Activated T-helper 1 cell treated with anti-CD3 and anti-CD28 coated beads, Interleukin-12 subunit alpha, Interleukin-12 subunit beta, Interleukin-2, Interleukin-4 antibody, amounts not matched to agents 30 ng/mL and 10 ng/mL and 1 ng/mL, durations not matched to agents 14 hours and 24 hours and 36 hours (primary cell): ENCODE results near the gene PRKCD. TPM values are rescaled to one million over a fixed set of nuclear protein-coding genes. Genes with fewer than 3 reads are reported as not detected.

Source experiments
- DNase-seq: peaks from one replicate; pipeline ENCODE4 v3.0.0; 2021; ENCODE audit warnings: low spot score
- H3K27ac Mint-ChIP-seq: one replicate; pipeline ENCODE4 v1.8.0; 2021; ENCODE audit warnings: mild to moderate bottlenecking, mixed read lengths
- H3K27me3 Mint-ChIP-seq: one replicate; pipeline ENCODE4 v1.8.0; 2022; ENCODE audit warnings: mild to moderate bottlenecking, moderate library complexity, mixed read lengths; ENCODE audit not compliant: insufficient read depth
- H3K36me3 Mint-ChIP-seq: one replicate; pipeline ENCODE4 v1.8.0; 2021; ENCODE audit warnings: low read depth, mixed read lengths
- H3K4me1 Mint-ChIP-seq: one replicate; pipeline ENCODE4 v1.8.0; 2021; ENCODE audit warnings: low read depth, mixed read lengths
- H3K4me3 Mint-ChIP-seq: one replicate; pipeline ENCODE4 v1.8.0; 2021; ENCODE audit warnings: mild to moderate bottlenecking, moderate library complexity, mixed read lengths
- H3K9me3 Mint-ChIP-seq: one replicate; pipeline ENCODE4 v1.8.0; 2021; ENCODE audit warnings: mixed read lengths
- intact Hi-C: fragments of 100-400 bp; cut with micrococcal nuclease; formaldehyde crosslinking; loops from one replicate; pipeline ENCODE4 v1.15.1; 2024
- total RNA-seq: library from RNA; stranded (reverse); gene quantifications from 2 replicates; pipeline ENCODE4 v1.2.3, GENCODE V29; 2022

Gene PRKCD
- total RNA-seq, 1 donor from 2014 or later, result 24.8 TPM

DNA sequence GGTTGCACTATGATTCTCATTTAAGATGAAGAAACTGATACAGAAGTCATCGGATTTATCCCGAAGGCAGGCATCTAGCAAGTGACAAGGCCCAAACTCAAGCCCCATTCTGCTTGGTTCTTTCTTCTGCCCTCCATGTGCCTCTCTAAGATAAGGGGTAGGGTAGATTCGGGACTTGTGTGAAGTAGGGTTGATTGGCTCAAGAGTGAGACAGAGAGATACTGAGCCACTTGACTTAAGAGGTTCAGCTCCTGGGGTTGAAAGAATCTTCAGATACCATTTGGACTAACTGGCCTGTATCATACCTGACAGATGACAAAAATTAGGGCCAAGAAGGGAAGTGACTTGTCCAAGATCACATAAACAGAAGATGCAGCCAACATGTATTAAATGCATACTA lies 31.7 kb upstream of the PRKCD start:
- peak overlapping the region; percentile 94 for H3K27ac Mint-ChIP-seq
- H3K27me3 Mint-ChIP-seq, result no peaks in the 10 kb centered on the region
- H3K4me3 Mint-ChIP-seq, result peak overlapping the region; percentile 96
- intact Hi-C loops, result no loop called here
- DNase-seq, result no peak
- peaks cover 10% of the 10 kb centered on the region for H3K36me3 Mint-ChIP-seq
- no peaks in the 10 kb centered on the region for H3K9me3 Mint-ChIP-seq
- peaks cover 22% of the 10 kb centered on the region for H3K4me1 Mint-ChIP-seq

DNA sequence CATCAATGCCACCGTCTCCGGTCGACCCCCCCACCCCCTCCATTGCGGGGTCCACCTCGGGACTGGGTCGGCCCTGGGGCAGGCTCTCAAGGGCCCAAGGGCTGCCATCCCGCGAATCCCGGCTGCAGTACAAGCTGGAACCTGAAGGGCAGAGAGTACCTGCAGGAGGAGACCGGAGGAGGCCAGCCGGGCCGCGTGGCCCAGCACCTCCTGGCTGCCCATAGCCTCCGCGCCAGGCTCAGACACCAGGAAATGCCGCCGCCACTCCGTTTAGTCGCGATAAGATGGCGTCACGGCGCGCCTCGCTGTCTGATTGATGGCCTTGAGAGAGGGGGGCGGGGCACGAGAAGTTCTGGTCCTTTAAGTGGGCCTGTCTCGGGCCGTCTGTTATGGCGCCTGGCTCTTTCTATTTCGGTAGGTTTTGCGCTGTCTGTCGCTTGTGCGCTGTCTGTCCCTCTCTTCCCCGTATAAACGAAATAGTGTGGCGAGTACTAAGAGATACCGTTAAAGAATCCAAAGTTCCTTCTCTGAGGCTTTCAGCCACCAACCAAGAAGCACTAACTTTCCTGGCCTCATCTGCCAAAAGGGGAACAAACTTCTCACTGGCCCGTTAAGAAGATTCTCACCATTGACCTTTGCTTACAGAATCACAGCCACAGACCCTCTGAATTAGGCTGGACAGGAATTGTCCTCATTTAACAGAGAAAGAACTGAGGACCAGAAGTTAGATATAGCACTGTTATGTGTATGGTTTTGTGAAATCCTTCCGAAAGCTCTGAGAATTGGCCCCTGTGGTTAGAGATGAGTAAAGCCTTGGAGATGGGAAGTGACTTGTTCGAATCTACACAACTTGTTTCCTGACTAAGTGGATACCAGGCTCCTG lies 30.6 kb upstream of the PRKCD start, which contains the start of gene RFT1:
RFT1 (minus strand) TSS at position 257 of the 883 bp plus-strand sequence; CDS start at position 222, 35 bp downstream.
- Mint-ChIP-seq H3K27me3 (no peaks in the 10 kb centered on the region), H3K9me3 (no peaks in the 10 kb centered on the region), H3K4me1 (peaks cover 22% of the 10 kb centered on the region), H3K36me3 (peaks cover 2% of the 10 kb centered on the region), H3K4me3 (peak within 1 kb of the TSS; percentile 96), H3K27ac (peak within 1 kb of the TSS; percentile 94)
- DNase-seq, result peak; percentile 96
- intact Hi-C loops, result loop anchor here (1.0 kb wide), 7 partner anchors 16 to 217 kb away; partner anchors contain the start of genes DCP1A and PRKCD

DNA sequence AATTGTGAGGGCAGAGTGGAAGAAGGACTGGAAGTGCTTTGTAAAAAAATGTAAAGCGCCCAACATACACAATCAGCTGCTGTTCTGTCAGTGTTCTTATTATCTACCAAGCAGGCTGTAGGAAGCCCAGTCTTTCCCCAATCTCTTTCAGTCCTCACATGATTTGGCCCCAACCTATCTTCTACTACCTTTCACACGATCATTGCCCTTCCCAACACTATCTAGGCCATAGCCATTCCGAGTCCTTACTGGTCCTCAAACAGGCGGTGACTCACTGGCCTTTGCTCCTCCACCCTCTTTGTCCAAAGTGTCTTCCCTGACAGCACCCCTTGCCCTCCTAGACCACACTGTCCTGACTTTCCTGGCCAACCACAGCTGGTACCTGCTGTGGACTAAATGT lies 29.9 kb upstream of the PRKCD start:
- no peaks in the 10 kb centered on the region for H3K9me3 Mint-ChIP-seq
- intact Hi-C loops, result no loop called here
- peak overlapping the region; percentile 96 for H3K4me3 Mint-ChIP-seq
- H3K27me3 Mint-ChIP-seq, result no peaks in the 10 kb centered on the region
- H3K4me1 Mint-ChIP-seq, result peaks cover 22% of the 10 kb centered on the region
- H3K36me3 Mint-ChIP-seq, result peaks cover 2% of the 10 kb centered on the region
- DNase-seq, result no peak
- H3K27ac Mint-ChIP-seq, result peak overlapping the region; percentile 94

DNA sequence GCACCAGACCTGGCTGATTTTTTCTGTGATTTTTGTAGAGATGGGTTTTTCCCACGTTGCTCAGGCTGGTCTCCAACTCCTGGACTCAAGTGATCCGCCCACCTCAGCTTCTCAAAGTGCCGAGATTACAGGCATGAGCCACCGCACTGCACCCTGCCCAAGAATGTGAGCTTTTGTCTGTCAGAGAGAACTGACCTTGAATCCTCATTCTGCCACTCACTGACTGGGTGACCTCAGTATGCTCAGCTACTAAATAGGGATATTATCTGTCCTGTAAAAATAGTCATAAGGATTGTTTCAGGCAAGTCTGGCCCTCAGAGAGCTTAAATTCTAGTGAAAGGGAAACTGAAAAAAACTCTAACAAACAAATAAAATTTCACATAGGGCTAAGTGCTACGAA lies 28.7 kb upstream of the PRKCD start:
- intact Hi-C loops, result no loop called here
- Mint-ChIP-seq H3K27ac (no peak overlapping the region), H3K36me3 (peaks cover 2% of the 10 kb centered on the region), H3K27me3 (no peaks in the 10 kb centered on the region), H3K9me3 (no peaks in the 10 kb centered on the region), H3K4me3 (peak overlapping the region; percentile 49), H3K4me1 (peaks cover 22% of the 10 kb centered on the region)
- DNase-seq, result no peak

DNA sequence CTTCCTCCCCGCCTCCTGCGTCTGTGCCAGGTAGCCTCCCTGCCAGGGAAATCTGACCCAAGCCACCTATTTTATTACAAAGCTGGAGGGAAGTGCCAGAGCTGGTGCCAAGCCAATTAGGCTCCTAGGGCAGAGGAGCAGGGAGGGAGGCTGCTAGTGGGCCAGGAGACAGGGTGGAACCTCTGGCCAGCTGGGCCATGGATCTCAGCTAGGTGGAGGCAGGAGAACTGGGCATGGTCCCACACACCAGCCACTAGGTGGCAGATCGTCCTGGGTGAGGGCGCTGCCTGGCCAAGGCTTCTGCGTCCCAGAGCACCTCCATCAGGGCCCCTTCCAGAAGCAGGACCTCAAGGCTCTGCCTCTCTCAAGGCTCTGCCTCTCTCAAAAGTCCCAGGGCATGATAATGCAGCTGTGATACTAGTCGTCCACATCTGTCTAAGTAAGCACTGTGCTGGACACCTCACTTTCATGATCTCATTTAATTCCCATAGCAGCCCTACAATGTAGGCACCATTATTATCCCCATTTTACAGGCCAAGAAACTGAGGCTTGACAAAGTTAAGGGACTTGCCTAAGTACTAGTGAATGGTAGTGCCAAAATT lies 26.3 kb upstream of the PRKCD start:
- intact Hi-C loops, result loop anchor here (1.0 kb wide), 2 partner anchors 20 to 62 kb away; no protein-coding TSS in a partner anchor

DNA sequence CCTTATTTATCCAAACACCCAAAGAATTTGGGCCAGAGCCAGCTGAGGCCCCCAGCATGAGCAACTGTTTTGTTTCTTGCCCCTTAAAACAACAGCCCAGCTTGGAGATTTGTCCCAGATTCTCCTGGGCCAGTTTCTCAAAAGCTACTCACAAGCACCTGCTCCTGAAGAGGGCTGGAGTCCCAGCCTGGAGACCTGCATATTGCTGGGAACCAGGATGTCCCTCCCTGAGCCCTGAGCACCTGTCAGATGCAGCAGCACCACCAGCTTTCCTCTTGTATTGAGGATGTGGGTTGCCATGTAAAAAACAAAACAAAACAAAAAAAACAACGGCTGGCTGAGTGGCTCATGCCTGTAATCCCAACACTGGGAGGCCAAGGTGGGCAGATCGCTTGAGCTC lies 23.8 kb upstream of the PRKCD start:
- no peaks in the 10 kb centered on the region for H3K27me3 Mint-ChIP-seq
- H3K36me3 Mint-ChIP-seq, result no peaks in the 10 kb centered on the region
- H3K9me3 Mint-ChIP-seq, result no peaks in the 10 kb centered on the region
- H3K4me1 Mint-ChIP-seq, result no peaks in the 10 kb centered on the region
- intact Hi-C loops, result no loop called here
- H3K27ac Mint-ChIP-seq, result no peak overlapping the region
- no peak for DNase-seq
- H3K4me3 Mint-ChIP-seq, result no peak overlapping the region

More for the DNA sequence above, 26.3 kb upstream of the PRKCD start:
- Mint-ChIP-seq H3K4me1 (peaks cover 16% of the 10 kb centered on the region), H3K36me3 (no peaks in the 10 kb centered on the region), H3K27ac (no peak overlapping the region), H3K4me3 (no peak overlapping the region), H3K9me3 (no peaks in the 10 kb centered on the region), H3K27me3 (no peaks in the 10 kb centered on the region)
- DNase-seq, result peak; percentile 51

DNA sequence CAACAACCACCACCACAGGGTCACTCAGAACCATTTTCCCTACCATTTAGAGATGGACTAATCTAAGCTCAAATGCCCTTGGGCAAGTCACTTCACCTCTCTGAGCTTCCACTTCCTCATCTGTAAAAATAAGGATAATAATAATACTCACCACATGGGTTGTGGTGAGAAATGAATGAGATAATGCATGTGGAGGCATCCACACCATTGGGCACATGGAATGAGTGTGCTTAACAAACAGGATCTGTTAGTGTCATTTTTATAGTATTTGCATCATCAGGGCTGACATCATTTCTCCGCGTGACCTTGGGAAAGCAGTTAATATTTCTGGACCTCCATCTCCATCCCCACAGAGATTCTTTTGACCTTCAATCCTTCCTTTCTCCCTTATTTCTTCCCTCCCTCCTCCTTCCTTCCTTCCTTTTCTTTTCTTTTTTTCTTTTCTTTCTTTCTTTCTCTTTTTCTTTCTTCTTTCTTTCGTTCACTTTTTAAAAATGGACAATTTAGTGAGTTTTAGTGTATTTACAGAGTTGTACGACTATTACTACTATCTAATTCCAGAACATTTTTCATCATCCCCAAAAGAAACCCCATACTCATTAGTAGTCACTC lies 23.1 kb upstream of the PRKCD start:
- intact Hi-C loops, result no loop called here
- H3K27ac Mint-ChIP-seq, result no peak overlapping the region
- H3K4me3 Mint-ChIP-seq, result no peak overlapping the region
- no peaks in the 10 kb centered on the region for H3K9me3 Mint-ChIP-seq
- H3K27me3 Mint-ChIP-seq, result no peaks in the 10 kb centered on the region
- no peaks in the 10 kb centered on the region for H3K36me3 Mint-ChIP-seq
- H3K4me1 Mint-ChIP-seq, result no peaks in the 10 kb centered on the region
- DNase-seq, result no peak

DNA sequence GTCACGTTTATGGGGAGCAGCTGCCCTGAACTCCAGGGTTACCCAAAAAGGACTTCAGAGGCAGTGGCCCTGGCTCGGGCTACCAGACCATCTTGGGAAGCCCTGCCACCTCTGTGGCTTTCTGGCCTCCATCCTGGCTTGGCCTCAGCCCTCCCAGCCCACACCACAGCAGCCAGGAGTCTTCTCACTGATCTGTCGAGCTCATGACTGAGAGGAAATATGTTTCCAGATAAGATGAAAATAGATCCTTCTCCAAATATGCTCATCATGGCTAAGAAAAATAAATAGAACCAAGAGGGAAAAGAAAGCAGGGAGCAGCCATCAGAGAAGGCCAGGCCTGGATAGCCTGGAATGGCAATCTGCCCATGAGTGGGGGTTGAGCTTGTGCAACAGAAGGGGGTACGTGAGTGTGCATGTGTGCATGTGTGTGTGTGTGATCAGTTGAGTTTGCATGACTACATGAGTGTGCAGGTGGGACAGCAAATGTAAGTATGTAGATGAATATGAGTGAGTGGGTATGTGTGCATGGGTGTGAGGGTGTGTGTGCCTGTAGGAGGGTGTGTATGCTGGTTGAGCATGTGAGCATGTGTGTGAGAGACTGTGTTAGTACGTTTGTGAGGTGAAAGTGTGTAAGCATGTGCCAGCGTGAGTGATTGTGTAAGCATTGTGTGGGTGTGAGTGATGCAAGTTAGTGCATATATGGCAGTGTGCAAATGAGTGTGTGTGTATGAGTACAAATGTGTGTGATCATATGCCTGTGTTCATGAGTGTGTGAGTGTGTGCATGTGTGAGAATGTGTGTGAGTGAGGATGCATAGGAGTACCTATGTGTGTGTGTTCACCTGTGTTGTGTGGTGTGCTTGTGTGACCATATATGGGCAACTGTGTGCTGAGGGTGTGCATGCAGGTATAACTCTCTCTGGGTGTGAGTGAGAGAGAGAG lies 20.8 kb upstream of the PRKCD start:
- Mint-ChIP-seq H3K27ac (no peak overlapping the region), H3K36me3 (no peaks in the 10 kb centered on the region), H3K27me3 (no peaks in the 10 kb centered on the region), H3K9me3 (no peaks in the 10 kb centered on the region), H3K4me1 (no peaks in the 10 kb centered on the region), H3K4me3 (no peak overlapping the region)
- intact Hi-C loops, result no loop called here
- DNase-seq, result no peak

DNA sequence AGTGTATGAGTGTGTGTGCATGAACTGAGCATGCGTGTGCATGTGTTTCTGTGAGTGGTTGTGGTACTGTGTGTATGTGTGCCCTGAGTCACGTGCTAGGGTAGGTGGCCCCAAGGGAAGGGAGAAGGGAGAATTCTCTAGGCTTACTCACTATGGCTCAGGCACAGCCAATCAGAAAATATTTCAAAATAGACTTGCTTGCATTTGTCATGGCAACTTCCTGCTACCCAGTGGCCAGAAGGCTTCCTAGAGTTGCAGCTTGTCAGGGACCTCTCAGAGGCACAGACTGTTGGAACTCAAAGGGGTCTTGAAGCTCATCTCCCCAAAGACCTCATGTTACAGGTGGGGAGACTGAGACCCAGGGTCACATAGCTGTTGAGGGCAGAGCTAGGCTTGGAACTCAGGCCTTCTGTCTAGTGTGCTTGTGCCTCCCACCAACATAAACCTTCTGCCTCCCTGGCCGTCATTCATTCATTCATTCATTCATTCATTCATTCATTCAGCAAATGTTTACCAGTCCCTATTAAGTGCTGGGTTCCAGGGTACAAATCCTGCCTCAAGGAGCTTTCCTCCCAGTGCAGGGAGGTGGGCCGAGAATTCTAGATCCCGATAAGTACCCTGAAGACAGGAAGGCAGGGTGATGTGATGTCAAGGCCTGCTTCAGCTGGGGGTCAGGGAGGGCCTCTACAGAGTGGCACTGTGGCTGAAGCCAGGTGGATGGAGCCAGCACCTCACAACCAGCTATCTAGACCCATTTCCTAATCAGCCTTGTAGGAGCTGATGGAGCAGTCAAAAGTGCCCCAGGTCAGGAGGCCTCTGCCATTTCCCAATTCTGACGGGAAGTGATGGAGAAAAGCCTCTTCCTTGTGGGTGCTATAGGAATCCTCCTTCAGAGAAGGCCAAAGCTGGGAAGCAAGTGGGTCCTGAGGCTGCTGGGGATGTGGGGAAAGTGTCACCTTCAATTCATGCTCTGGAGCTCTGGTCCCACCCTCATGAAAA lies 19.9 kb upstream of the PRKCD start:
- no peak for DNase-seq
- no peaks in the 10 kb centered on the region for H3K36me3 Mint-ChIP-seq
- intact Hi-C loops, result no loop called here
- no peak overlapping the region for H3K27ac Mint-ChIP-seq
- H3K4me3 Mint-ChIP-seq, result no peak overlapping the region
- no peaks in the 10 kb centered on the region for H3K4me1 Mint-ChIP-seq
- H3K9me3 Mint-ChIP-seq, result no peaks in the 10 kb centered on the region
- no peaks in the 10 kb centered on the region for H3K27me3 Mint-ChIP-seq

DNA sequence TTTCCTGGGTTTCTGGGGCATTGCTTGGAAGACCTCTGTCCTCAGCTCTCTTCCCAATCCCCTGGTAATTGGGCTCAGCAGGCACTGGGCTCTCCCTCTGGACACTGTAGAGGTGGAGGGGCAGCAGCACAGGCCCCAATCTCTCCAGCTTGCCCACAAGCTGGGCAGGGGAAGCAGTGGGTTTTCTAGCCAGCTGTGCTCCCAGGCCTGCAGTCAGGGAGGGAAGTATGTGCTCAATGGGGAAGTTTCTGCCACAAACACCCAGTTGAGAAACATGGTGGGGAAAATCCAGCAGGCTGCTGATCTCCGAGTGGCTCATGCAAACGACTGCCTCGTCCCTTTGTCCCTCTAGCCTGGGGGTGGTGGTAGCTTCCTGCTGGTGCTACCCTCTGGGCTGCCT lies 18.0 kb upstream of the PRKCD start:
- H3K4me3 Mint-ChIP-seq, result no peak overlapping the region
- no peaks in the 10 kb centered on the region for H3K9me3 Mint-ChIP-seq
- intact Hi-C loops, result no loop called here
- H3K4me1 Mint-ChIP-seq, result no peaks in the 10 kb centered on the region
- no peaks in the 10 kb centered on the region for H3K36me3 Mint-ChIP-seq
- no peak for DNase-seq
- no peak overlapping the region for H3K27ac Mint-ChIP-seq
- no peaks in the 10 kb centered on the region for H3K27me3 Mint-ChIP-seq

DNA sequence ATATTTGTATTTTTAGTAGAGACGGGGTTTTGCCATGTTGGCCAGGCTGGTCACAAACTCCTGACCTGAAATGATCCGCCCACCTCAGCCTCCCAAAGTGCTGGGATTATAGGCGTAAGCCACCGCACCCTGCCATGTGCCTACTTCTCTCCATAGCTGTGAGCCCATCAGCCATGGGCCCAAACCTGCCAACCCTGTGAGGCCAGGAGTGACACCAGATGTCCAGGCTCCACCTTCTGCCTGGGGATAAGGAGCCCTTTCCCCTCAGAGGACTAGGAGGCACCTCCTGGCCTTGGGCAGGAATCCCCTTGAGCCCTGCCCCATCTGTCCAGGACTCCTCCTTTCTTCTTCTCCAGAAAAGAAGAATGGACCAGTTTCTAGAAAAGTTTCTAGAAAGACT lies 16.6 kb upstream of the PRKCD start:
- Mint-ChIP-seq H3K4me3 (no peak overlapping the region), H3K27me3 (no peaks in the 10 kb centered on the region), H3K36me3 (no peaks in the 10 kb centered on the region), H3K27ac (no peak overlapping the region), H3K9me3 (no peaks in the 10 kb centered on the region), H3K4me1 (no peaks in the 10 kb centered on the region)
- intact Hi-C loops, result no loop called here
- DNase-seq, result no peak
